H1 (cell line): Measurements from ENCODE around the gene FGF2. TPM values are rescaled to one million over a fixed set of nuclear protein-coding genes. Genes with fewer than 3 reads are reported as not detected.

Experiments
- CEBPB ChIP-seq: IDR thresholded peaks from 2 replicates; pipeline ENCODE4 v1.6.1; 2012; ENCODE audit warnings: low read depth, low read length
- GTF2F1 ChIP-seq: IDR thresholded peaks from 2 replicates; pipeline ENCODE4 v1.6.1; 2012; ENCODE audit warnings: low read depth, low read length, improper control_type of control experiment, borderline replicate concordance
- PHF8 ChIP-seq: fragments of 200-600 bp; sonication (generic); conservative IDR thresholded peaks from 2 replicates; pipeline ENCODE4 v1.7.1; 2012; ENCODE audit warnings: low read depth, mild to moderate bottlenecking, inconsistent platforms, low read length, moderate library complexity
- polyA plus RNA-seq, 7 experiments: library from polyadenylated mRNA; depleted of rRNA in 3 of 7; stranded (reverse) in 5 of 7; unstranded in 2 of 7; fragments of >200 nt in 5 of 7; fragments of 200-250 nt in 2 of 7; gene quantifications; 1 replicate in 5 of 7; 2 replicates in 1 of 7; 4 replicates in 1 of 7; pipeline versions ENCODE4 v1.2.1 to v1.2.3, GENCODE V29; 2011 to 2013; ENCODE audit warnings: missing spikeins in 2 of 7, mixed read lengths in 2 of 7
- total RNA-seq: library from RNA; stranded (reverse); fragmentation: NEBNext Ultra II Directional; extraction: Animal tissue kit (Norgen Biotek cat#: 25700); gene quantifications from 2 replicates; pipeline ENCODE4 v1.2.1, GENCODE V29; 2021

Gene FGF2
- total and polyA plus RNA-seq, 2 of the 8 experiments (the other 6 are each of a cell fraction or from before 2014, with no cell fraction given): 23.4 to 145 TPM

DNA sequence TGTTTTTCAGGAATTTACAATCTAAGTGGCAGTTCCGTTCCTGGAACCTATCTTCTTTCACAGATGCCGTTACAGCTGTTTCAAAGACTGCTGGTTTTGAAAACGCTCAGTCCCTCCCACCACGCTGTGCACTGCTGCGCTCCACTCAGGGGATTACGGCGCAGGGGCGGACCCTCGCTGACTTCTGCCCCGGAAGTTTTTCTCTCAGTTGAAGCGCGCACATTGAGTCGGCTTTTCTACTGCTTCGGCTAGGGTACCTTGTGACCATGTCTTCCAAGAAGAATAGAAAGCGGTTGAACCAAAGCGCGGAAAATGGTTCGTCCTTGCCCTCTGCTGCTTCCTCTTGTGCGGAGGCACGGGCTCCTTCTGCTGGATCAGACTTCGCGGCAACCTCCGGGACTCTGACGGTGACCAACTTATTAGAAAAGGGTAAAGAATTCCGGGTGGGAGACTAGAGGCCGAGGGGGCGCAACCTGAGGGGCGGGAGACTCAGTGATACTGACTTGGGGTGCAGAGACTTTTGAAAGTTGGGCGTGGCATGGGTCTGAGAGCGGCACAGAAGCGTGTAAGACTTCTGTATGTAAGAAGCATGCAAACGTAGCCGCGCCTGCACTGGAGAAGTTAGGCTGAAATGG is 96.4 kb downstream of the FGF2 start (continued):
- TF ChIP-seq CEBPB (no peak), GTF2F1 (no peak; the same call in 1 of the 2 replicates), PHF8 (peak; percentile 72)
